Subcutaneous adipose tissue (tissue), 4 donors: ENCODE measurements around the gene LASP1. TPM values are rescaled to one million over a fixed set of nuclear protein-coding genes. Genes with fewer than 3 reads are reported as not detected.

Source experiments
- total RNA-seq, 4 donors: library from RNA; depleted of rRNA; stranded (reverse); fragments of >200 nt; gene quantifications; one replicate each; pipeline ENCODE4 v1.1.0, GENCODE V29; 2016
- TF ChIP-seq, protein P1 (sequence below): fragments of 450-650 bp; IDR thresholded peaks from one replicate; pipeline ENCODE4 v1.5.1; 2016; ENCODE audit warnings: low read depth, mild to moderate bottlenecking, control low read depth, antibody characterized with exemption, moderate library complexity

LASP1 gene
- total RNA-seq, 4 donors from 2014 or later: 106 to 150 (median 140) TPM

DNA sequence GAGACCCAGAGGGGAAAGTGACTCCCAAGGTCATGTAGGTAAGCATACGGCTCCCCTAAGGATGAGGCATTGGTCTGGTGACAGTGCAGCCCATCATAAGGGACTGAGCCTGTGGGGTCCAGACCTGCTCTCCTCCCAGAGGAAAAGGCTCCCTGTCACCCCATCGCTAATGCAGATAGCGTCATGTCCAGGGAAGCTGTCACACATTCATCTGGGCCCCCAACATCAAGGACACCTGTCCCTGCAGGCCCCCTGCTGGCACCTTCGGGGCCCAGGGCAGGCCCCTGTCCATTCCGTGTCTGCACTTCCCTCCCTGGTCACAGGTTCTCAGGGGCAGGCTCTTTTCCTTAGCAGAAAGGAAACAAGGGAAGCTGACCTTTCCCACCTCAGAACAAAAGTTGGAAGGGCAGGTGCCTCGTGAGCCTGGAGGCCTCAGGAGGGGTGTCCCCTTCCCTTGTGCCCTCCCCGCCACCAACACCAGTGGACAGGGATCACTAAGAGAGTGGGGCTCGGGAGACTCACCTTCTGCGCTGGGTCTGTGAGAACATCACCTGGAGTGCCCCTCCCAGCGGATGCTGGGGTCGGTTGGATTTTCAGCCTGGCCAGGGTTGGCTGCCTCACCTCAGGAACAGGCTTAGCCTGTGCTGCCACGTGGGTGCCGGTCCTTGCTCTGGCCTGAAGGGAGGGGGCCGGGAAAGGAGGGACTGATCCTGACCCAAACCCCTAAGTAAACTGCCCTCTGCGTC is 38.2 kb downstream of the LASP1 start:
- TF ChIP-seq, protein P1, sequence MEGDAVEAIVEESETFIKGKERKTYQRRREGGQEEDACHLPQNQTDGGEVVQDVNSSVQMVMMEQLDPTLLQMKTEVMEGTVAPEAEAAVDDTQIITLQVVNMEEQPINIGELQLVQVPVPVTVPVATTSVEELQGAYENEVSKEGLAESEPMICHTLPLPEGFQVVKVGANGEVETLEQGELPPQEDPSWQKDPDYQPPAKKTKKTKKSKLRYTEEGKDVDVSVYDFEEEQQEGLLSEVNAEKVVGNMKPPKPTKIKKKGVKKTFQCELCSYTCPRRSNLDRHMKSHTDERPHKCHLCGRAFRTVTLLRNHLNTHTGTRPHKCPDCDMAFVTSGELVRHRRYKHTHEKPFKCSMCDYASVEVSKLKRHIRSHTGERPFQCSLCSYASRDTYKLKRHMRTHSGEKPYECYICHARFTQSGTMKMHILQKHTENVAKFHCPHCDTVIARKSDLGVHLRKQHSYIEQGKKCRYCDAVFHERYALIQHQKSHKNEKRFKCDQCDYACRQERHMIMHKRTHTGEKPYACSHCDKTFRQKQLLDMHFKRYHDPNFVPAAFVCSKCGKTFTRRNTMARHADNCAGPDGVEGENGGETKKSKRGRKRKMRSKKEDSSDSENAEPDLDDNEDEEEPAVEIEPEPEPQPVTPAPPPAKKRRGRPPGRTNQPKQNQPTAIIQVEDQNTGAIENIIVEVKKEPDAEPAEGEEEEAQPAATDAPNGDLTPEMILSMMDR: no peak

DNA sequence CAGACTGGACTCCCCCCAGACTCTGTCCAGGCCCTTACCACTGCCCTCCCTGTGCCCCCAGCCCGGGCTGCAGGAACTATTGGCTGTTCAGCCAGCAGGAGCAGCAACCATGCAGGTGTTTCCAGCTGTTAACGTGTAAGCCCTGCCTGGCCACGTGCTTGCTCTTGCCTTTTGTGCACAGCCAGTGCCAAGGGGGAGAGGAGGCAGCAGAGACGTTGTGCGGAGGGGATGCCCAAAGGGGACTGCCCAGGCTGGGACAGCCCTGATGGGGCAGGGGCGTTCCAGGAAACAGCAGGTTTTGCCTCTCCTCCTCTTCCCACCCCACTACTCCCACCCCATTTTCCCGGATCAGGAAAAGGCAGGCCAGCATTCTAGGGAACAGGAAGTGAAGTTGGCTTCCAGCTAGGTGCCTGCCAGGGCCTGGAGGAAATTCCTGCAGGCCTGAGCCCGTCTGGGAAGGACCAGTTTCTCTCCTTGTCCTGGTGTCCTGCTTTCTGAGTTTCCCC is 38.9 kb downstream of the LASP1 start:
- TF ChIP-seq, protein P1: no peak

DNA sequence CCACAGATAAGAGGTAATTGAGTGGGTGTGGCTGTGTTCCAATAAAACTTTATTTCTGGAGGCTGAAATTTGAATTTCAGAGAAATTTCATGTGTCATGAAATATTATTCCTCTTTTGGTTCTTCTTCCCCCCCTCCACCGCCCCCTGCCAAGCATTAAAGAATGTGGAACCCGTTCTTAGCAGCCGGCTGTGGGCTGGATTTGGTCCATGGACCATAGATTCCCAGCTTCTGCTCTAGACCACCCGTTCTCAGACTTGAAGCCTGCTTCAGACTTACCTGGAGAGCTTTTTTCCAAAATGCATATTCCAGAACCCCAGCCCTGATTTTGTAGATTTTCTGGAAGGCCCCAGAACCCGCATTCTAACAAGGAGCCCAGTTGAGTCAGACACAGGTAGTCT is 40.5 kb downstream of the LASP1 start:
- TF ChIP-seq, protein P1: no peak

DNA sequence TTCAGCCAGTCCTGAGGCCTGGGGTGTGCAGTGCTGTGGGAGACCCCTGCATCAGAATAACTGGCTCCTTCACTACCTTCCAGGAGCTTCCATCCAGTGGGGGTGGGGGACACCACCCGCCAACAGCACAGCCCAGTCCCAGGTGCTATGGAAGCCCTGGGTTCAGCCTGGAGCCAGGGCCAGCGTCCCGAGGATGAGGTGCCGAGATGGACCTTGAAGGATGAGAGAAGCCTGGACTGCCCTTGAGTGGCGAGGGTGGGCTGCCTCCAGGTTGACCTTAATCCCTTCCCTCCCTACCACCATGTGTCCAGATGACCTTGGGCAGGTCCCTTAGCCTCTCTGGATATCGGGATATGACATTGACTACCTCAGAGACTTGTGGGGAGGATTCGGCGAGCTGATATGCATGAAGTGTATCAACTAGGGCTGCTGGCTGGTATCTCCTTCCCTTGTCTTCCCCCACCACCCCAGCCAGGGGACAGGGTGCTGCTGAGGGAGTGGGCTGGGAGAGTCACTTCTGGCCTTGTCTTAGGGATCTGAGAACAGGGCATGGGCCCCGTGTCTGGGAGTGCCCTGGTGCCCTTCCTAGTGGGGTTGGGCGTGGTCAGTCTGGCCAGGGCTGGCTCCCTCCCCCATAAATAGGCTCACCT is 41.3 kb downstream of the LASP1 start:
- TF ChIP-seq, protein P1: no peak

DNA sequence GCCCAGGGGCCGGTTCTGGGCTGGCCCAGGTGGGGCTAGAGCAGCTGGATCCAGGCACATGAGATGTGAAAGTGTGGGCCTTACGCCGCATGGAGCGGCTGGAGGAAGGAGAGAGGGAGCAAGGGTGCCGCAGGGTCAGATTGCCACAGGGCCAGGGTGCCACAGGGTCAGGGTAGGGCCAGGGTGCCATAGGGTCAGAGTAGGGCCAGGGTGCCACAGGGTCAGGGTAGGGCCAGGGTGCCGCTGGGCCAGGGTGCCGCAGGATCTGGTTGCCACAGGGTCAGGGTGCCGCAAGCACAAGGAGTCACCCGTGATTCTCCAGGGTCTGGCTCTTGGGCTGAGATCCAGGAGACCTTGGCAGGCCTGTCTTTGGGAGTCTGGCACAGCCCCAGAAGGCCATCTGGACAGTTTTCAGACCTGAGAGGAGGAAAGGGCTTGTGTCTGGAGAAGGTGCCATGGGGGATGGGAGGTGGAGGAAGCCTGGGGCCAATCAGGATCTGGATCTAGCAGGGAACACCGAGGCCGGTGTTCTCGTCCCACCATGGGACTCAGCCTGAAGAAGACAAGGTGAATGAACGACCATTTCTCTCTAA is 42.5 kb downstream of the LASP1 start:
- TF ChIP-seq, protein P1: no peak

DNA sequence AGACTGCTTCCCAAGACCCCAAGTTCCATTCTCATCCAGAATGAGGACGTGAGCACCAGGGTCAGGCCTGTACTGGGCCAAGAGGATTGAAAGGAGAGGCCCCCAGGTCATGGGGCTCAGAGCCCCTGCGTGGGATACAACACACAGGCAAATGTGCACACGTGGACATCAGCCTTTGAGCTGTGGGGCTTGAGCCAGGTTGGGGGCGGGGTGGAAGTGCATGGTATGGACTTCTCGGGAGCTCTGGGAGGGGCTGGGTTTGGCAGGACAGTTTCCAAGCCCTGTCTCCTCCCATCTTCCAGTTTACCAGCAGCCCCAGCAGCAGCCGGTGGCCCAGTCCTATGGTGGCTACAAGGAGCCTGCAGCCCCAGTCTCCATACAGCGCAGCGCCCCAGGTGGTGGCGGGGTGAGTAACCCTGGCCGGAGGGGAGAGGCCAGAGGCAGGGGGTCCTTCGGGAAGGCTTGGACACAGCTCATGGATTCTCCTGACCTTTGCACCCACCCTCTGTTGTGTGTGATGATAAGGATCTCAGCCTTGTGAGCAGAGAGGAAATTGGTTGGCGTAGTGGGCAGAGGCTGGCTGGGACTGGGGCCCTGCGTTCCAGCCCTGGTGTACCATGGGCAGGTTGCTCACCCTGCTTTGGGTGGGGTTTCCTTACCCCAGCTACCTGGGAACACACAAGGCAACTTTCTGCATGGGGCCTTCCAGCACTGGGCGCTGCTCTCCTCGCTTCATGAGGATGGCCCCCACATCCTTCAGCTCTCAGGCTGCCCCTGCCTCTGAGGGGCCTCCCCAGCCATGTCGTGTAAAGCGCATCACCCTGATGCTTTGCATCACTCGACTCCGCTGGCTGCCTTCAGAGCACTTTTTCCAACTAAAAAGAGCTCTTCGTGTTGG is 45.1 kb downstream of the LASP1 start:
- TF ChIP-seq, protein P1: no peak
